IMR-90 (cell line): ENCODE measurements around the gene SNX5. TPM values are rescaled to one million over a fixed set of nuclear protein-coding genes. Genes with fewer than 3 reads are reported as not detected.

ENCODE experiments used
- ATAC-seq: fragments of 200-7000 bp; cut with Tn5 transposase; 2 replicates; pipeline ENCODE4 v1.9.1; 2020; ENCODE audit warnings: low read depth, mild to moderate bottlenecking, moderate library complexity
- BruUV-seq: library from RNA; stranded (reverse); fragments of 400-500 nt; replicated peaks from 2 replicates; lab custom pipeline; 2021; lab: Mats Ljungman, UMichigan
- CTCF ChIA-PET: fragments of 300-600 bp; formaldehyde crosslinking; extraction: SDS; loops from one replicate; lab custom pipeline; 2021; ENCODE audit warnings: antibody characterized with exemption; lab: Yijun Ruan, JAX
- POLR2A ChIA-PET: fragments of 300-600 bp; sonication (Branson Sonifier 250); formaldehyde crosslinking; loops from one replicate; lab custom pipeline; 2022; ENCODE audit warnings: antibody characterized with exemption; ENCODE audit not compliant: unreplicated experiment; lab: Charles Lee
- DNase-seq: peaks from one replicate; pipeline ENCODE4 v3.0.0; 2013
- H2AFZ ChIP-seq: replicated peaks from 2 replicates; pipeline ENCODE3; 2013; ENCODE audit warnings: low read length, mild to moderate bottlenecking; ENCODE audit not compliant: poor library complexity
- H2AK5ac ChIP-seq: 2 replicates; pipeline ENCODE4 v1.6.1; 2013; ENCODE audit warnings: low read depth, low read length, inconsistent platforms
- H2AK9ac ChIP-seq: replicated peaks from 2 replicates; pipeline ENCODE3; 2013; ENCODE audit warnings: mild to moderate bottlenecking, low read depth, low read length, moderate library complexity; ENCODE audit not compliant: poor library complexity
- H2BK120ac ChIP-seq: 2 replicates; pipeline ENCODE4 v1.6.1; 2013; ENCODE audit warnings: low read depth, low read length, inconsistent platforms
- H2BK15ac ChIP-seq: 3 replicates; pipeline ENCODE4 v1.6.1; 2013; ENCODE audit warnings: low read depth, low read length, inconsistent platforms
- H2BK20ac ChIP-seq: 2 replicates; pipeline ENCODE4 v1.6.1; 2013; ENCODE audit warnings: low read depth, mild to moderate bottlenecking, inconsistent platforms, low read length, moderate library complexity
- H2BK5ac ChIP-seq: 2 replicates; pipeline ENCODE4 v1.6.1; 2013; ENCODE audit warnings: mild to moderate bottlenecking, low read depth, low read length, inconsistent platforms; ENCODE audit not compliant: poor library complexity, severe bottlenecking
- H3K14ac ChIP-seq: replicated peaks from 2 replicates; pipeline ENCODE4 v1.6.1; 2013; ENCODE audit warnings: low read depth, low read length, inconsistent platforms
- H3K18ac ChIP-seq: 2 replicates; pipeline ENCODE4 v1.6.1; 2013; ENCODE audit warnings: low read depth, low read length, control low read depth
- H3K23ac ChIP-seq: 2 replicates; pipeline ENCODE4 v1.6.1; 2013; ENCODE audit warnings: low read depth, low read length, inconsistent platforms
- H3K27ac ChIP-seq: 2 replicates; pipeline ENCODE4 v1.5.1; 2013; ENCODE audit warnings: mild to moderate bottlenecking, control low read depth, low read length; ENCODE audit not compliant: insufficient read depth
- H3K27me3 ChIP-seq: 2 replicates; pipeline ENCODE4 v1.6.1; 2013; ENCODE audit warnings: low read length; ENCODE audit not compliant: control insufficient read depth, insufficient read depth
- H3K36me3 ChIP-seq: 2 replicates; pipeline ENCODE4 v1.6.1; 2013; ENCODE audit warnings: low read length, mixed read lengths; ENCODE audit not compliant: control insufficient read depth, insufficient read depth
- H3K4ac ChIP-seq: 2 replicates; pipeline ENCODE4 v1.6.1; 2013; ENCODE audit warnings: low read depth, low read length, inconsistent platforms
- H3K4me1 ChIP-seq: 2 replicates; pipeline ENCODE4 v1.6.1; 2013; ENCODE audit warnings: low read length, mixed read lengths; ENCODE audit not compliant: control insufficient read depth, insufficient read depth
- H3K4me2 ChIP-seq: 2 replicates; pipeline ENCODE4 v1.6.1; 2013; ENCODE audit warnings: low read depth, mild to moderate bottlenecking, control low read depth, low read length, moderate library complexity
- H3K4me3 ChIP-seq: 2 replicates; pipeline ENCODE4 v1.5.1; 2013; ENCODE audit warnings: low read depth, mild to moderate bottlenecking, control low read depth, low read length, moderate library complexity; ENCODE audit not compliant: insufficient read depth
- H3K56ac ChIP-seq: 2 replicates; pipeline ENCODE4 v1.6.1; 2013; ENCODE audit warnings: low read length, inconsistent platforms; ENCODE audit not compliant: insufficient read depth; ENCODE audit errors: extremely low read depth
- H3K79me1 ChIP-seq, 2 experiments: 2 replicates each; pipeline ENCODE4 v1.6.1; 2013; ENCODE audit warnings: low read length in 2 of 2, inconsistent platforms in 1 of 2, low read depth in 1 of 2
- H3K9ac ChIP-seq: 2 replicates; pipeline ENCODE4 v1.6.1; 2013; ENCODE audit warnings: low read depth, low read length, control low read depth
- H3K9me1 ChIP-seq: 2 replicates; pipeline ENCODE4 v1.6.1; 2013; ENCODE audit warnings: low read length, inconsistent platforms; ENCODE audit not compliant: insufficient read depth
- H3K9me3 ChIP-seq: 2 replicates; pipeline ENCODE4 v1.6.1; 2013; ENCODE audit warnings: low read length; ENCODE audit not compliant: control insufficient read depth, insufficient read depth
- H4K20me1 ChIP-seq: 2 replicates; pipeline ENCODE4 v1.6.1; 2013; ENCODE audit warnings: low read length, inconsistent platforms; ENCODE audit not compliant: insufficient read depth
- H4K5ac ChIP-seq: 2 replicates; pipeline ENCODE4 v1.6.1; 2013; ENCODE audit warnings: mild to moderate bottlenecking, low read depth, low read length, control low read depth
- H4K8ac ChIP-seq, 2 experiments: 2 replicates each; pipeline ENCODE4 v1.6.1; 2013; ENCODE audit warnings: low read depth in 2 of 2, low read length in 2 of 2, control low read depth in 1 of 2, inconsistent platforms in 1 of 2
- H4K91ac ChIP-seq: 2 replicates; pipeline ENCODE4 v1.6.1; 2013; ENCODE audit warnings: low read depth, low read length, inconsistent platforms; ENCODE audit not compliant: insufficient read depth
- CEBPB ChIP-seq: IDR thresholded peaks from 2 replicates; pipeline ENCODE4 v1.6.1; 2012; ENCODE audit warnings: low read depth, low read length, improper control_type of control experiment
- ELK1 ChIP-seq: fragments of 150-350 bp; IDR thresholded peaks from 2 replicates; pipeline ENCODE4 v1.6.1; 2016; ENCODE audit warnings: low read depth, mild to moderate bottlenecking, low read length, moderate library complexity, borderline replicate concordance
- WGBS, 2 experiments: methylation state at CpG; one replicate each; pipeline versions ENCODE4 v1.1.5 to v1.1.7; 2013; ENCODE audit warnings: missing lambda C conversion rate in 2 of 2; ENCODE audit not compliant: insufficient read length in 1 of 2; ENCODE audit errors: extremely low coverage in 2 of 2; 5-methylcytosine and 5-hydroxymethylcytosine counted together
- dilution Hi-C: fragments of 300-500 bp; cut with HindIII; formaldehyde crosslinking; loops from one replicate; pipeline ENCODE4 v1.14.3; 2018; ENCODE audit warnings: low sequenced_read_pairs; ENCODE audit not compliant: unreplicated experiment
- in situ Hi-C: fragments of 300-500 bp; cut with MboI; formaldehyde crosslinking; loops from 3 replicates; pipeline ENCODE4 v1.14.3; 2019; ENCODE audit warnings: low sequenced_read_pairs, inconsistent platforms, mixed read lengths
- intact Hi-C: fragments of 100-400 bp; cut with micrococcal nuclease; formaldehyde crosslinking; loops from 2 replicates; pipeline ENCODE4 v1.10.0; 2022
- polyA plus RNA-seq, 3 experiments: library from polyadenylated mRNA; depleted of rRNA; stranded (reverse); fragments of >200 nt; gene quantifications; 2 replicates each; pipeline ENCODE4 v1.2.3, GENCODE V29; 2012; ENCODE audit warnings: low replicate concordance in 1 of 3
- total RNA-seq: library from RNA; depleted of rRNA; stranded (reverse); fragments of >200 nt; gene quantifications from 2 replicates; pipeline ENCODE4 v1.2.3, GENCODE V29; 2012
- TF ChIP-seq, protein P1 (sequence below): fragments of 150-350 bp; IDR thresholded peaks from 2 replicates; pipeline ENCODE4 v1.6.1; 2017; ENCODE audit warnings: mild to moderate bottlenecking, antibody characterized with exemption, low read length, low read depth

SNX5 gene
- total and polyA plus RNA-seq, 2 of the 4 experiments (the other 2 are of a cell fraction) = 65.4 to 92.8 TPM

DNA sequence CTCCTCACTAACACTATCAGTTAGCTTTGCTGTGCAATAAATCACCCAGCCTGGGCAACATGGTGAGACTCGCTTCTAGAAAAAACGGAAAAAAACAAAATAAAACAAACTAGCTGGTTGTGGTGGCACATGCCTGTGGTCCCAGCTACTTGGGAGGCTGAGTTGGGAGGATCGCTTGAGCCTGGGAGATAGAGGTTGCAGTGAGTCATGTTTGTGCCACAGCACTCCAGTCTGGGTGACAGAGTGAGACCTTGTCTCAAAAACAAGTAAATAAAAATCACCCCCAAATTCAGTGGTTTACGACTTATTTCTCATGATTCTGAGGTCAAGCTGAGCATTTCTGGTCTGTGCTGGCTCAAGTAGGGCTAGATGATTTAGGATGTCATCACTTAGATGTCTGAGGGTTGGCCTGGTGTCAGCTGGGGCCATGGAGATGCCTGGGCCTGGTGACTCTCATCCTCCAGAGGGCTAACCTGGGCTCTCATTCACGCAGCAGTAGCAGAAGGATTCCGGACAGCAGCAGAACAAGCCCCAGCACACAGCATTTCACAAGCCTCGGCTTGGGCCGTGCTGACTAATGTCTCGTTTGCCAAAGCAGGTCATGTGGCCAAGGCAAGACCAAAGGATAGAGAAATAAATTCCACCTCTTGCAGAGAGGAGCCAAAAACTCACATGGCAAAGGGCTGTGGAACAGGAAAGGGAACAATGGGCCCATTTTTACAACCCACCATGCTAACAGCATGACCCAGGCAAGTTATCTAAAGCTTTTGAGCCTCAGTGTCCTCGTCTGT is 32.7 kb upstream of the SNX5 start:
- Histone ChIP-seq H2AFZ (peak overlapping the region; percentile 67), H2BK120ac (no peak overlapping the region), H2BK20ac (no peak overlapping the region), H2BK15ac (no peak overlapping the region), H3K4ac (no peak overlapping the region), H3K9me3 (no peaks in the 10 kb centered on the region), H3K4me3 (no peak overlapping the region), H4K91ac (no peak overlapping the region), H3K9me1 (peaks cover 9% of the 10 kb centered on the region), H4K5ac (no peak overlapping the region), H2AK5ac (no peak overlapping the region; the same call in 1 of the 2 replicates), H3K36me3 (no peaks in the 10 kb centered on the region), H3K27me3 (peaks cover 4% of the 10 kb centered on the region; the same call in 1 of the 2 replicates), H4K8ac (no peak overlapping the region), H2AK9ac (no peak overlapping the region), H2BK5ac (no peak overlapping the region), H3K14ac (no peak overlapping the region), H3K4me2 (no peak overlapping the region), H3K79me1 (no peaks in the 10 kb centered on the region), H3K9ac (no peak overlapping the region), H3K18ac (no peak overlapping the region), H4K20me1 (no peaks in the 10 kb centered on the region), H3K23ac (no peak overlapping the region), H3K4me1 (peaks cover 10% of the 10 kb centered on the region; the same call in 1 of the 2 replicates), H3K27ac (no peak overlapping the region), H3K56ac (no peak overlapping the region)
- TF ChIP-seq, protein P1, sequence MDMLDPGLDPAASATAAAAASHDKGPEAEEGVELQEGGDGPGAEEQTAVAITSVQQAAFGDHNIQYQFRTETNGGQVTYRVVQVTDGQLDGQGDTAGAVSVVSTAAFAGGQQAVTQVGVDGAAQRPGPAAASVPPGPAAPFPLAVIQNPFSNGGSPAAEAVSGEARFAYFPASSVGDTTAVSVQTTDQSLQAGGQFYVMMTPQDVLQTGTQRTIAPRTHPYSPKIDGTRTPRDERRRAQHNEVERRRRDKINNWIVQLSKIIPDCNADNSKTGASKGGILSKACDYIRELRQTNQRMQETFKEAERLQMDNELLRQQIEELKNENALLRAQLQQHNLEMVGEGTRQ = peak; percentile 83
- no peak for TF ChIP-seq ELK1
- TF ChIP-seq CEBPB = peak; percentile 65
- in situ Hi-C loops (no loop called here), dilution Hi-C loops (no loop called here), intact Hi-C loops (no loop called here)
- no CpG with 5 or more reads among the region's 10 CpGs for WGBS, 2 experiments
- DNase-seq (peak; percentile 69), ATAC-seq (peak; percentile 81)
- BruUV-seq = no TSS peak
- CTCF ChIA-PET = no interaction called here
- POLR2A ChIA-PET = no interaction called here
